SJSA1 (cell line): Measurements from ENCODE around the gene MYH11. TPM values are rescaled to one million over a fixed set of nuclear protein-coding genes. Genes with fewer than 3 reads are reported as not detected.
"Not testable (repeated sequence)": the region's sequence is repeated elsewhere in the genome, so short reads cannot be mapped to it uniquely, and the experiment has no call there.

Source experiments
- DNase-seq, 2 experiments: peaks; one replicate each; pipeline ENCODE4 v3.0.0-alpha.2; 2015 to 2020; ENCODE audit warnings: low spot score in 2 of 2, low read depth in 1 of 2
- H3K27ac ChIP-seq: fragments of 250-450 bp; sonication (Bioruptor Pico); 2 replicates; pipeline ENCODE4 v1.5.1; 2020; ENCODE audit warnings: mild to moderate bottlenecking, moderate library complexity
- H3K27me3 ChIP-seq: fragments of 250-450 bp; sonication (Bioruptor Pico); replicated peaks from 2 replicates; pipeline ENCODE4 v1.5.1; 2020; ENCODE audit warnings: mild to moderate bottlenecking, moderate library complexity
- H3K36me3 ChIP-seq: fragments of 250-450 bp; sonication (Bioruptor Pico); 2 replicates; pipeline ENCODE4 v1.5.1; 2020; ENCODE audit warnings: mild to moderate bottlenecking
- H3K4me1 ChIP-seq: fragments of 250-450 bp; sonication (Bioruptor Pico); replicated peaks from 2 replicates; pipeline ENCODE4 v1.6.1; 2021; ENCODE audit warnings: mild to moderate bottlenecking
- H3K4me3 ChIP-seq: fragments of 250-450 bp; sonication (Bioruptor Pico); 2 replicates; pipeline ENCODE4 v1.5.1; 2020; ENCODE audit warnings: mild to moderate bottlenecking
- H3K9me3 ChIP-seq: fragments of 250-450 bp; sonication (Bioruptor Pico); replicated peaks from 2 replicates; pipeline ENCODE4 v1.5.1; 2020; ENCODE audit warnings: mild to moderate bottlenecking
- total RNA-seq: library from RNA; depleted of rRNA; stranded (reverse); fragments of >200 nt; shearing (Covaris generic); gene quantifications from 2 replicates; pipeline ENCODE4 v1.2.3, GENCODE V29; 2014

MYH11 gene
- total RNA-seq, 1 experiment from 2014 or later = 0.03 TPM

GRCh38 chr16:15703029-15703736, 153.6 kb downstream of the MYH11 start:
- no peaks in the 10 kb centered on the region for H3K27me3 ChIP-seq
- H3K4me1 ChIP-seq = peaks cover 13% of the 10 kb centered on the region; the same call in 1 of the 2 replicates
- no peak overlapping the region for H3K27ac ChIP-seq
- H3K4me3 ChIP-seq = no peak overlapping the region
- DNase-seq = no peak
- H3K36me3 ChIP-seq = peaks cover 88% of the 10 kb centered on the region
- H3K9me3 ChIP-seq = no peaks in the 10 kb centered on the region

GRCh38 chr16:15701975-15702970, 154.6 kb downstream of the MYH11 start:
- Histone ChIP-seq H3K9me3 (no peaks in the 10 kb centered on the region), H3K27ac (no peak overlapping the region), H3K27me3 (no peaks in the 10 kb centered on the region), H3K4me3 (no peak overlapping the region), H3K4me1 (peaks cover 13% of the 10 kb centered on the region; the same call in 1 of the 2 replicates), H3K36me3 (peaks cover 92% of the 10 kb centered on the region)
- peak in 1 of 2 experiments; percentile 14 for DNase-seq

GRCh38 chr16:15701367-15701766, 155.5 kb downstream of the MYH11 start:
- peaks cover 13% of the 10 kb centered on the region; the same call in 1 of the 2 replicates for H3K4me1 ChIP-seq
- H3K9me3 ChIP-seq = no peaks in the 10 kb centered on the region
- H3K27ac ChIP-seq = no peak overlapping the region
- DNase-seq = no peak
- no peak overlapping the region for H3K4me3 ChIP-seq
- peaks cover 92% of the 10 kb centered on the region for H3K36me3 ChIP-seq
- no peaks in the 10 kb centered on the region for H3K27me3 ChIP-seq

- Histone ChIP-seq H3K9me3 (no peaks in the 10 kb centered on the region), H3K27me3 (no peaks in the 10 kb centered on the region), H3K4me1 (peaks cover 13% of the 10 kb centered on the region; the same call in 1 of the 2 replicates), H3K27ac (no peak overlapping the region), H3K4me3 (no peak overlapping the region), H3K36me3 (peaks cover 91% of the 10 kb centered on the region)
- no peak for DNase-seq
Observed at GRCh38 chr16:15699819-15700218, 157.0 kb downstream of the MYH11 start.

GRCh38 chr16:15694499-15694898, 162.3 kb downstream of the MYH11 start:
- H3K27me3 ChIP-seq = no peaks in the 10 kb centered on the region
- no peaks in the 10 kb centered on the region for H3K9me3 ChIP-seq
- H3K4me1 ChIP-seq = peaks cover 14% of the 10 kb centered on the region
- no peak overlapping the region for H3K27ac ChIP-seq
- no peak overlapping the region for H3K4me3 ChIP-seq
- no peak for DNase-seq
- peaks cover 94% of the 10 kb centered on the region for H3K36me3 ChIP-seq

GRCh38 chr16:15692508-15692907, 164.3 kb downstream of the MYH11 start:
- H3K36me3 ChIP-seq = peaks cover 93% of the 10 kb centered on the region
- DNase-seq, H3K27me3 ChIP-seq, H3K9me3 ChIP-seq, H3K27ac ChIP-seq, H3K4me3 ChIP-seq: not testable (repeated sequence)
- peaks cover 20% of the 10 kb centered on the region for H3K4me1 ChIP-seq

- H3K4me3 ChIP-seq = no peak overlapping the region
- H3K4me1 ChIP-seq = peaks cover 20% of the 10 kb centered on the region
- no peaks in the 10 kb centered on the region for H3K27me3 ChIP-seq
- no peaks in the 10 kb centered on the region for H3K9me3 ChIP-seq
- DNase-seq = no peak
- no peak overlapping the region for H3K27ac ChIP-seq
- peaks cover 93% of the 10 kb centered on the region for H3K36me3 ChIP-seq
Observed at GRCh38 chr16:15691046-15691445, 165.8 kb downstream of the MYH11 start.

- peaks cover 20% of the 10 kb centered on the region for H3K4me1 ChIP-seq
- H3K36me3 ChIP-seq = peaks cover 95% of the 10 kb centered on the region
- no peaks in the 10 kb centered on the region for H3K9me3 ChIP-seq
- H3K27me3 ChIP-seq = no peaks in the 10 kb centered on the region
- peak overlapping the region; percentile 59 for H3K27ac ChIP-seq
- peak; percentile 50 to 59 for DNase-seq
- no peak overlapping the region for H3K4me3 ChIP-seq
Observed at GRCh38 chr16:15690296-15690695, 166.5 kb downstream of the MYH11 start.

GRCh38 chr16:15689290-15689689, 167.5 kb downstream of the MYH11 start:
- no peak for DNase-seq

GRCh38 chr16:15686287-15686686, 170.5 kb downstream of the MYH11 start:
- peaks cover 93% of the 10 kb centered on the region for H3K36me3 ChIP-seq
- peaks cover 30% of the 10 kb centered on the region for H3K4me1 ChIP-seq
- no peaks in the 10 kb centered on the region for H3K27me3 ChIP-seq
- no peak overlapping the region for H3K27ac ChIP-seq
- H3K9me3 ChIP-seq = no peaks in the 10 kb centered on the region
- no peak for DNase-seq
- no peak overlapping the region for H3K4me3 ChIP-seq

More at GRCh38 chr16:15689290-15689689, 167.5 kb downstream of the MYH11 start:
- Histone ChIP-seq H3K4me3 (no peak overlapping the region), H3K27ac (no peak overlapping the region), H3K27me3 (no peaks in the 10 kb centered on the region), H3K4me1 (peaks cover 20% of the 10 kb centered on the region), H3K9me3 (no peaks in the 10 kb centered on the region), H3K36me3 (peaks cover 94% of the 10 kb centered on the region)

- Histone ChIP-seq H3K9me3 (no peaks in the 10 kb centered on the region), H3K27ac (peak overlapping the region; percentile 73), H3K4me3 (no peak overlapping the region), H3K27me3 (no peaks in the 10 kb centered on the region), H3K36me3 (peaks cover 92% of the 10 kb centered on the region), H3K4me1 (peaks cover 10% of the 10 kb centered on the region)
- DNase-seq = peak; percentile 66 to 72
Observed at GRCh38 chr16:15682105-15682570, 174.7 kb downstream of the MYH11 start.

- no peak for DNase-seq
- no peak overlapping the region for H3K4me3 ChIP-seq
- peaks cover 79% of the 10 kb centered on the region for H3K36me3 ChIP-seq
- no peaks in the 10 kb centered on the region for H3K27me3 ChIP-seq
- no peak overlapping the region for H3K27ac ChIP-seq
- H3K4me1 ChIP-seq = peaks cover 21% of the 10 kb centered on the region
- H3K9me3 ChIP-seq = no peaks in the 10 kb centered on the region
Observed at GRCh38 chr16:15677447-15677846, 179.4 kb downstream of the MYH11 start.

GRCh38 chr16:15676506-15676905, 180.3 kb downstream of the MYH11 start:
- Histone ChIP-seq H3K4me3 (no peak overlapping the region), H3K4me1 (peaks cover 22% of the 10 kb centered on the region), H3K27ac (no peak overlapping the region), H3K36me3 (peaks cover 77% of the 10 kb centered on the region), H3K9me3 (no peaks in the 10 kb centered on the region), H3K27me3 (no peaks in the 10 kb centered on the region)
- DNase-seq = no peak

- Histone ChIP-seq H3K27ac (no peak overlapping the region), H3K9me3 (no peaks in the 10 kb centered on the region), H3K4me1 (peaks cover 22% of the 10 kb centered on the region), H3K36me3 (peaks cover 80% of the 10 kb centered on the region), H3K4me3 (no peak overlapping the region), H3K27me3 (no peaks in the 10 kb centered on the region)
- DNase-seq = no peak
Observed at GRCh38 chr16:15674571-15674970, 182.3 kb downstream of the MYH11 start.
